HTERT RPE-1 (cell line): Measurements from ENCODE around the gene EYS.
"Not testable (repeated sequence)": the region's sequence is repeated elsewhere in the genome, so short reads cannot be mapped to it uniquely, and the experiment has no call there.

Experiments used
- in situ Hi-C: fragments of 300-500 bp; cut with MboI; formaldehyde crosslinking; loops from 4 replicates; pipeline ENCODE4 v1.14.3; 2020; ENCODE audit warnings: low sequenced_read_pairs

Gene EYS

DNA sequence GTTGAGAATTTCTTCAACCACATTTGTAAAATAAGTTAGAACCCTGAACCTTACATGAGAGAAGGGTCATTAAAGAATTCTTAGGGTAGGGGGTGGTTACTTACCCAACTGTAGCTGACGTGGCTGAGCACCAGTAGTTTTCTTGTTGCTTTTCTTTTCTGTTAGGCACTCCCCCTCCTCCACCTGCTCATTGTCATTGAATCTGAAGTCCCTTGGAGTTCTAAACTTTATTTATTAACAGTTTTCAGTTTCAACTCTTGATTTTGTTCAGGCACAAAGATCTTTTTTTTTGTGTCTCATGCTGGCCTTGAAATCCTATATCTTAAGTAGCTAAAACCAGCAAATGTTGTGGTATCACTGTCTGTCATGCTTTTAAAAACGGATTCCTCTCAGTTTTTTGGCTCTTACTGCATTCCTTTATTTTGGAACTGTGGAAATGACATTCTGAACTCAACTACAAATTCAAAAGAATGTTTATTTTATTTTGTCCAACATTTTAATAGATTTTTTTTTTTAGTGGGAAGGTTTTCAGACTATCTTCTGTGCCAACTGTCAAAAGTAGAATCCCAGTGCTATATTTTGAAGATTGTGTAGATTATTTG is 1606.2 kb downstream of the EYS start:
- in situ Hi-C loops: no loop called here

DNA sequence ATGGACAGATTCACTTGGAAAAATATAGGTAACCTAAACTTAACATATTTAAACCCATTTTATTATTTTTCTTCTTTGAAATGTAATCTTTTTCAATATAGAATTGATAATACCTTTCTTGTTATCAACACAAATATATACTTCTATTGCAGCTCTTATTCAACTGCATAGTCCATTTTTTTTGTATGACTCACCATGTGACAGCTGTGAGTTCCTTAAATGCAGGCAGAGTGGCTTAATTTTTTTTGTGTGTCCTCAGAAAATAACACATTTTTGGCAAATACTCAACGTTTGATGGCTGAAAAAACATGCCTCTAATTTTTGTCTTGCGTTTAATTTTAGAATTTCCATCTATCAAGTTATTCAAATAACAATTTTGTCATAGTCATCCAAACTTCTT is 1616.7 kb downstream of the EYS start:
- in situ Hi-C loops: no loop called here

DNA sequence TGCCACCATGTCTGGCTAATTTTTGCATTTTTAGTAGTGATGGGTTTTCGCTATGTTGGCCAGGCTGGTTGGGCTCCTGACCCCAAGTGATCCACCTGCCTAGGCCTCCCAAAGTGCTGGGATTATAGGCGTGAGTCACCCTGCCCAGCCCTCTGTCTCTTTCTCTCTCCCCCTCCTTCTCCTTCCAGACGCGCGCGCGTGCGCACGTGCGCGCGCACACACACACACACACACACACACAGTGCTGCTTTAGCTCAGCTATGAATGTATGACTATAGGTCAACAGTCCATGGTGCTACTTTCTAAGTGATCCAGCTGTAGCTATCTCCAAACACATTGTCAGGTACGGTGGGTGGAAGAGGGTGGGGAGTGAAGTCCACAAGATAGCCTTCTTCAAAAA is 1621.9 kb downstream of the EYS start:
- in situ Hi-C loops: no loop called here

DNA sequence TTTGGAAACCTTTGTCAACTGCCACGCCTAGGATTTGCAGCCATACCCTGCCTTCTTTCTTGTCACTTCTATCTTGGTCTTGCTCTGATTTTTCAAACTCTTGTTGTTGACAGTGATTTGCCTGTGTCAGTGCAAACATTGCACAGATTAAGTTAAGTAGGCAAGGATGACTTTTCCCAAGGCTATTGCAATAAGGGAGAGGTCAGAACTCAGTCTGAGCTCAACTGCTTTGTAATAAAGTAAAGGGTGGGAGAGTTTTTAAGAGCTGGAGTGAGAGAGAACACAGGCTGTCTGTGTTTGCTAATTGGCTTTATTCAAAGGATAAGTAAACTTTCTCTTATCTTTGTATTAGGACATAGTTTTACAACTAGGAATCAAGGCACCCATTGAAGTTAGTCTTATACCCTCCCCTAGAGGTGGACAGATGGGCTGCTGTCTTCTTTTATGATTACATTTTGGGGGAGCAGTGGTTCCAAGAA is 1622.8 kb downstream of the EYS start:
- in situ Hi-C loops: no loop called here

DNA sequence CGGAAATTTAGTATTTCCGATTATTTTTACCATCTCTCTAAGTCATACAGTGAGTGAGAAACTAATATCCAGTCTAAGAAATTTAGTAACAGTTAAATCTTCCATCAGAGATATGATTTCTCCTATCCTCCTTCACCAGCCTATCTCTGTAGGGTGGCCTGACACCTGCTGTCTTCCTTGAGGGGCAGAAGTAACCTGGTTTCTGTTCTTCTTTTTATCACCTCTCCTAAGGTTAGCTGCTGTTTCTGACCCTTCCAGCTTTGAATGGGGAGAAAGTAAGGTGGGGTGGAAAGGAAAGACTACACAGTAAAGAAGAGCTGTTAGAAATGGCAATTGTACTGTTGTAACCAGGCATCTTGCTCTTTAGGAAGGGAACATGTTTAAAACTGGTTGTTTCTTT is 1623.8 kb downstream of the EYS start:
- in situ Hi-C loops: no loop called here

DNA sequence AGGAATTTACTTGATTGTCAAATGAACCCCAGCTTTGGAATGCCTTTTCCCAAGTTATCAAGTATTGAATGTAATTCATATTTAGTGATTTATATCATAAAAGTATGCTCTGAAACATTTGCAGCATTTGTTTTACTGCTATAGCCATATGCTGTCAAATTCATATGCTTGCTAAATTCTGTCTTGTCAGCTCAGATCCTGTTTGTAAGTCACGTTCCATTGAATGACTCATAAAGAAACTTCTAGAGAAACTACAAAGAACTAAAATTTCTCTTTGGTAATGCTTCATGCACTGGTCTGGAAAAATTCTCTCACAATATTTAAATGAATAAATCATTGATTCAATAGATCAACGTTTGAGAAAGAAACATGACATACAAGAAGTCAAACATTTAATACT is 1625.6 kb downstream of the EYS start:
- in situ Hi-C loops: no loop called here

DNA sequence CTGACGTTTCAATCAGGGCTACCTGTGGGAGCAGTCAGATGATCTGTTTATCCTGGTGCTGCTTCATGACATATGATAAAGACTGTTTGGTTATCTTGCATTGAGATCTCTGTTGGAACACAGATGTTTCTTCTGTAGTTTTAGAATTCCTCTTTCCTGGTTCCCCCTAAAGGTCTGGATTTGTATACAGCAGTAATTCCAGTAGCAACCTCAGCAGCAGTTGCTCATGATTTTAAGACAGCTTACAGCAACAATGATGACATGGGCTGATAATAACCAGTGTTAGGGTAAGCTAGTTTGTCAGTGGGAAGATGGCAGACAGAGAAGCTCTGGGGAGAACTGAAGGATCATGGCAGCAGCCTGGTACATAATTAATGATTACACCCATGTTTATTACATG is 1632.0 kb downstream of the EYS start:
- in situ Hi-C loops: no loop called here

DNA sequence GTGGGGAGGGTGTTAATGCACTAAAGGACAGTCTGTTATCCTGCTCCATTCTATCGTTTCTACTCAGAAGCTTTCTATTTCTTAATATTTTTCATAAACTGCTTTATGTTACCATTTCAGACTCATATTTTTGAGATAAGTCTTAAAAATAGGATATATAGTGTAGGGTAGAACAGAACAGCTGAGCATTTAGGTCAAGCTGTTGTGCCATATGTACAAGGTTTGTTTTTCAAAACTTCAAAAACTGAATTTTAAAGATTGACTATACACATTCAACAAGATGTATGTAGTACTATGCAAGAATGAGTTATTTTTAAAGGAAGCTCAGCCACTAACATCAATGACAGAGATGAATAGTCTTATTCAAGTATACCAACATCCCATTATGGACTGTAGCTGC is 1634.3 kb downstream of the EYS start:
- in situ Hi-C loops: no loop called here

DNA sequence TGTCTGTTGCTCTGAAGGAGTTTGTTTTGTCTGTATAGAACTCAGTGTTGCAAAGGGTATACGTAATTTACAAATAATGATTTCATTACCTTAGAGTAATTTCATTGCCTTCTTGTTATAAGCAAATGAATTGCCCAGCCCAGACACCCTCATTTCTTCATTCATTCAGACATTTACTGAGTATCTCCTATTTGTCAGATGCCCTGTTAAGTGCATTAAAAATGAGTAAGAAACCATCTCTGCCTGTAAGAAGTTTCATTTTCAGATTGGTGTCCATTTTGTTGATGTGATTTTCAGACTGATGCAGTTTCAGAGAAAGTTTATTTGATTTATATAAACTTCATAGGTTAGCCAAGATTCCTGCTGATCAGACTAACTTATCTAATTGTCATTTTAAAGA is 1642.1 kb downstream of the EYS start:
- in situ Hi-C loops: no loop called here

DNA sequence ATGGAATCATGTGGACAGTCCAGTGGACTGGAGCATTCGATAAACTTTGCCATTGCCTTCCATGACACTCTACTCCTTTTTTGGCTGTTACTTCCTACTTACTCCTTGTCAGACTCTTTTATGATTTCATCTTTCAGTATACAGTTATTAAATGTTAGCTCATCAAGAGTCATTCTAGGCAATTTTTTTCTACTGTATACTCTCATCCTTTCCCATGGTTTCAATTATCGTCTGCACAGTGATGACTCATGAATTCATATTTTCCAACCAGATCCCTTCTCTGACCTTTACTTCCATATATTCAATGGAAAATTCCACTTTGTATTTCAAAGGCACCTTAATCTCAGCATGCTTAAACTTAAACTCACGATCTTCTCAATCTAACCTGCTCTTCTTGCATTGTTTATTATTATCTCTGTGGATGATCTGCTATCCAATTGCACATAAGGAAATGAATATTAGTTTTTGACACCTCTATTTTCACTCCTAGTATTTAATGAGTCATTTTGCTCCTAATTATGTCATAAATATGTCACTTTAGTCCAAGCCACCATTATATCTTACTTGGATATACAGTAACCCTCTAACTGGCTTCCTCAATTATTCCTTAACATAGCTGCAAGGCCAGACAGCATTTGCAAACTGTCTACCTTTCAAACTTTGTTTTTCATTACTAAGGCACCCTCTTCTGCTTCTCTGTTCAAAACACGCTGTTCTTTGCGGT is 1643.9 kb downstream of the EYS start:
- in situ Hi-C loops: no loop called here

DNA sequence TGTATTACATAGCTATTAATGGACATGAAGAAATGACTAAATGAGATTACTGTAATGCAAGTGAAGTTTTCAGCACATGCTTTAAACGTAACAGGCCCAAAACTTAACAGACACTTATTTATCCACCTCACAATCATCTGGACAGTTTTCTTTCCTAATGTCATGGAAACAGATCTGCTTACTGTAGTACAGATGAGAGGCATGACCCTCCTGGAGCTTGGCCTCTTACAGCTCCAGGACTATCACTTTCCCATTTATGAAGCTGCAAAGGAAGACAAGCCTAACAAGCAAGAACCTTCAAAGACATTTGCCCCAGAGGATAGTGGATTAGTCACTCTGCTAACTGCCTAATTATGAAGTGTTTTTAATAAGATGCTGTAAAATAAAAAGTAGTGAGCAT is 1652.2 kb downstream of the EYS start:
- in situ Hi-C loops: no loop called here

DNA sequence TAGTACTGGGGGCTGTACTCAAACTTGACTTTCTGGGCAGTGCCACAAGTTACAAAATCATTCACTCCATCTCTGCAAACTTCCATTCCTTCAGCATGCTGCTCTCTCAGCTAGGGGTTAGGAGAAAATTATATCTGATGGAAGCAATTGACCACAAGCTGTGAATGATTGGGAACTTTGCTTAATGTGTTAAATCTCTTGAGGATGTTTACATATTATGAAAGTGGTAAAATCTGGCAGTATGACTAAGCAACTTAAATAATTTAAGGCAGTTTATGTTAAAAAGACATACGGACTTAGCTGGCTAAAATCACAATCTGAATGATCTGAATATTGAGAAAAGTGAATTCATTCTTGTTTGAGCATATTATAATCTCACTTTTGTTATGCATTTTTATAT is 1656.4 kb downstream of the EYS start:
- in situ Hi-C loops: no loop called here

DNA sequence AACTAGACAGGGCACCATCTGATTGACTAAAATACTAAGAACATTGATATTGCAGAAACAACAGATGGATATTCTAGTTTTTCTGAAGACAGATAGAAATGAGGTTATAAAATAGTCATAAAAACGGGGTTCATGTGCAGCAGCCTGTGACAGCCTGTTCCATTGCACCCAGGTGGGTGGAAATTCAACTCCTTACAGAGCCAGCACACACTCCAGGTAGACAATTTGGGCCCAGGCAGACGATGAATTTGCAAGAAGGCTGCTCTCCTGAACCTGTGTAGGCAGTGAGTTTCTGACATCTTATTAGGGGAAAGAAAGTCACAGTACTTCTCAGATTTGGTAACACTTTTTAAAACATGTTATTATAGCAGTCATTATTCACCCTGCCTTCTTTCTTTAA is 1657.3 kb downstream of the EYS start:
- in situ Hi-C loops: no loop called here

DNA sequence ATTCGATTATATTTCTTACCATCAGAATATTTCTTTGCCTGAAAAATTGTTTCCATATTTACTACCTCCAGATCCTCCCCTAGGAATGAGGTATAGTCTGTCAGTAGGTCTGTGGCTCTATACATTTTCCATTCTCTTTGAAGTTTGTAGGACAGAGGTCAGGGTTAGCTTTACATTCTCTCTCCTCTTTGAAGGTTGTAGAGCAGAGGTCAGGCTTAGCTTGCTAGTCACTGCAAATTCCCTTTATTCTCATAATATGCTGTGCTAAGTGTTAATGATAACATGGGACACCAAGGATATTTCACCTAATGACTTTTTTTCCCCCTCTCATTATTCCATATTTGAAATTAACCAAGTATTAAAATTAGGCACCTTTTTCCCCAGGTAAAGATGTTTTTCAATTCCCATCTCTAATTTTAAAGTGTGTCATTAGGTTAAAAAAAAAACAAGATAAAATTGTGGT is 1660.2 kb downstream of the EYS start:
- in situ Hi-C loops: no loop called here

DNA sequence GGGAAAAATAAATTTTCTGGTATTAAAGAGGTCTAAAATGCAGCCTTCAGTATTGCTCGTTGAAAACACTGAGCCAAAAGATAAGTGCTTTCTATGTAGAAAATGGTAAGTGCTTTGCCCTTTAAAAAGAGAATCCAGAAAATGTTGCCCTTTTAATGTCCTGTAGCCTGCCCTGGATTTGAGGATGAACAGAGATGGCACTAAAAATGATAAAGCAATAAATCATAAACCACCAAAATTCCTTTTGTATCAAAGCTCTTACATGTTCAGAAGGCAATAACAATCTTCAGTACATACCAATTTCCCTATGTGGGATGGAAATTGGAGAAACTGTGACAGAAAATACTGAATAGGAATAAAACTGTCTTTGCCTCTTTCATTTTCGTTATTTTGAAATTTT is 1665.7 kb downstream of the EYS start:
- in situ Hi-C loops: no loop called here

DNA sequence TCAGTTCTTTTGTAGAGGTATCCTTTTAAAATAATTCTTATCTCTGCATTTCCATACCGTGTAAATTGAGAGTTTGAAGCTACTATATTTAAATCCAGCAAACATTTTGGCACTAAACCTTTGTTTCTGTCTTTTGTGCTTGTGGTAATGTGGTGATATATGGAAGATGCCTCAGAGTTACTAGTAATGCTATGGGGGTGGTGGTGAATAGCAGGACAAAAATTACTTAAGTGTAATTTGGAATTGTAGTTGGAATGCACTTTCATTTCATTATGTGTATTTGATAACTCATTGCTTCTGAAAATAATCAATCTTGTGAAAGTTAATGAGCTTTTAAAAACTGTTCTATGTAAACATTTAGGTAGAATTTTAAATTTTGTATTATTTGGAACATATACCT is 1666.9 kb downstream of the EYS start:
- in situ Hi-C loops: no loop called here

DNA sequence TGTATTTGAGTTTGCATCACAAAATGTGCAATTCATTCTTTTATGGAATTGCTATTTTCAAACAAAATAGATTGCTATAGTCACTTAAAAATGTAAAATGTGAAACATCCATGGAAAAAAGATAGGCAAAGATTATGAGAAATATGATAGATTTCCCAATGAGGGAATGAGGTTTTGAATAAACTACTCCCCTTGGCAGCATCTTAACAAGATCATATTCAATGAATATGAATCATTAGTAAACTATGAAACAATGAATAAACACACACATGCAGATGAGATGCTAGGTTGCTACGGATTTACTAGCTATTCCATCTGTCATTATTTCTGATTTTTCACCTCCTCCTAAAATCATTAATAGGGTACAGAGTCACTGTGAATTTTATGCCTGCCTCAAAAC is 1669.6 kb downstream of the EYS start:
- in situ Hi-C loops: no loop called here

DNA sequence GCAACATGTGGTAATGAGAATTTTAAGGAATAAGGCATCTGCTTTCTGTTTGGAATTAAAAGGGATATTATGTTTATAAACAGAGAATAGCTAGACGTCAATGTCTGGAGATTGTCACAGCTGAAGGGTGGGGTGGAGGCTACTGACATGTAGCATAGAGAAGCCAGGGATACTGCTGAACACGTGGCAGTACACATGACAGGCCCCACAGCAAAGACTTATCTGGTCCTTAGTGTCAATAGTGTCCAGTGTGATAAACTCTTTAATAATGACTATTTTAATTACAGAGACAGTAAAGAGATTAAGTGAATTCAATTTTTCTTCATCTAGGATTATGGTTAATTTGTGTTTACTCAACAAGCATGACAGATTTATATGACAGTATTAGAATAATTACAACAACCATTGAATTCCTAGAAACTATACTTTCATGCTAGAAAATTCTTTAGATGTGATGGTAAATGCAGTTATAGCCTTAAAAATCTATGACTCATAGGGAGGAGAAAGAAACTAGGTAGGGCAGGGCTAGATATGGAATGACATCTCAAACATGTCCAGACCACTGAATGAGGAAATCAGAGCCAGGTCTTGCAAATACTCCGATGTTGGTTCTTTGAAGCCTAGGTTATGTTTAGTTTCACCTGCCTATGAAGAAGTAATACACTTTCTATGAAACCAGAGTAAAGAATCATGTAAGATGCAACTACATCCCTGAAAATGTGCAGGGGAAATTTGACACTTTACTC is 1671.9 kb downstream of the EYS start:
- in situ Hi-C loops: no loop called here

DNA sequence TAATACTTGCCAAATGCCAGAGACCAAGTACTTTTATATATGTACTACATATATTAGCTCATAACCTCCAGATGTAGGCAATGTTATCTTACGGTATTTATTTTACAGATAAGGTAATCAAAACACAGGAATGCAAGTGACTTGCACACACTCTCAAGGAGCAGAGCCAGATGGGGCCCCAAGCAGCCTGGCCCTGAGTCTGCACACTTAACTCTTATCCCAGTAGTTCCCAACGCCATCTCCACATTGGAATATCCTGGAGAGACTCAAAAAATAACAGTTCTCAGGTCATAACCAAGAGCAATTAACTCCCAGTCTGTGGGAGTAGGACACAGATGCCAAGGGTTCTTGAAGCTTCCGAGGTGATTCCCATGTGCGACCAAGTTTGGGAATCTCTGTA is 1672.7 kb downstream of the EYS start:
- in situ Hi-C loops: no loop called here

DNA sequence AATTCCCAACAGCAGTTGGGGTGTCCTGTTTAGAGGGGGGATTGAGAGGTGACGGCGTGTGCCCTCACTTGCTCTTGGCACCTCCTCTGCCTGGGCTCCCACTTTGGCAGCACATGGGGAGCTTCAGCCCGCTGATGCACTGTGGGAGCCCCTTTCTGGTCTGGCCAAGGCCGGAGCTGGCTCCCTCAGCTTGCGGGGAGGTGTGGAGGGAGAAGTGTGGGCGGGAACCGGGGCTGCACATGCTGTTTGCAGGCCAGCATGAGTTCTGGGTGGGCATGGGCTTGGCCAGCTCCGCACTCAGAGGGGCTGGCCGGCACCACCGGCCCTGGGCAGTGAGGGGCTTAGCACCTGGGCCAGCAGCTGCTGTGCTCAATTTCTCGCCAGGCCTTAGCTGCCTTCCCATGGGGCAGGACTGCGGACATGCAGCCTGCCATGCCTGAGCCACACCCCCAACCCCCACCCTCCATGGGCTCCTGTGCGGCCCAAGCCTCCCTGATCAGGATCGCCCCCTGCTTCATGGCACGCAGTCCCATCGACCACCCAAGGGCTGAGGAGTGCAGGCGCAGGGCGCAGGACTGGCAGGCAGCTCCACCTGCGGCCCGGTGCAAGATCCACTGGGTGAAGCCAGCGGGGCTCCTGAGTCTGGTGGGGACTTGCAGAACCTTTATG is 1675.9 kb downstream of the EYS start:
- in situ Hi-C loops: not testable (repeated sequence)

DNA sequence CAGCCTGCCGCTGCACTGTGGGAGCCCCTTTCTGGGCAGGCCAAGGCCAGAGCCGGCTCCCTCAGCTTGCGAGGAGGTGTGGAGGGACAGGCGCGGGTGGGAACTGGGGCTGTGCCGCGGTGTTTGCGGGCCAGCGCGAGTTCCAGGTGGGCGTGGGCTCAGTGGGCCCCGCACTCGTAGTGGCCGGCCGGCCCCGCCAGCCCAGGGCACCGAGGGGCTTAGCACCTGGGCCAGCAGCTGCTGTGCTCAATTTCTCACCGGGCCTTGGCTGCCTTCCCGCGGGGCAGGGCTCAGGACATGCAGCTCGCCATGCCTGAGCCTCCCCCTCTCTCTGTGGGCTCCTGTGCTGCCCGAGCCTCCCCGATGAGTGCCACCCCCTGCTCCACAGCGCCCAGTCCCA is 1683.3 kb downstream of the EYS start:
- in situ Hi-C loops: no loop called here

DNA sequence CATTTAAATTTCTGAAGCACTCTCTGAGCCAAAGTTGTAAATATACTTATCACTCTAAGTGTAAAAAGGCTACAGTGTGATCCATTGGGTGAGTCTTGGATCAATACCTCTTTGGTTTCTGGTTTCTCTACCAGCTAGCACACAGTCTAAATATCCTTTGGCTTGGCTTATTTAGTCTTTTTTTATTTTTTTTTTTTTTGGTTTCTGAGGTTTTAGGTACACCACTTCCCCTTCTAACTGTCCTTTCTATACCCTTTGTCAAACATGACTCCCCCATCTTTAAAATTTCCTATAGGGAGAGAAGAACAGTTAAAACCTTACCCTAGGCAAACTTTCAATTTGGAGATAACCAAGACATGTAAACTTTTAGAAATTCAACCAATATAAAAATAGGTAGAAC is 1692.4 kb downstream of the EYS start:
- in situ Hi-C loops: no loop called here
